Measurements from ENCODE around the gene PIP4K2C.
A peak's percentile ranks its signal among the peaks of the same experiment; 100 is the strongest.

Gene PIP4K2C

DNA sequence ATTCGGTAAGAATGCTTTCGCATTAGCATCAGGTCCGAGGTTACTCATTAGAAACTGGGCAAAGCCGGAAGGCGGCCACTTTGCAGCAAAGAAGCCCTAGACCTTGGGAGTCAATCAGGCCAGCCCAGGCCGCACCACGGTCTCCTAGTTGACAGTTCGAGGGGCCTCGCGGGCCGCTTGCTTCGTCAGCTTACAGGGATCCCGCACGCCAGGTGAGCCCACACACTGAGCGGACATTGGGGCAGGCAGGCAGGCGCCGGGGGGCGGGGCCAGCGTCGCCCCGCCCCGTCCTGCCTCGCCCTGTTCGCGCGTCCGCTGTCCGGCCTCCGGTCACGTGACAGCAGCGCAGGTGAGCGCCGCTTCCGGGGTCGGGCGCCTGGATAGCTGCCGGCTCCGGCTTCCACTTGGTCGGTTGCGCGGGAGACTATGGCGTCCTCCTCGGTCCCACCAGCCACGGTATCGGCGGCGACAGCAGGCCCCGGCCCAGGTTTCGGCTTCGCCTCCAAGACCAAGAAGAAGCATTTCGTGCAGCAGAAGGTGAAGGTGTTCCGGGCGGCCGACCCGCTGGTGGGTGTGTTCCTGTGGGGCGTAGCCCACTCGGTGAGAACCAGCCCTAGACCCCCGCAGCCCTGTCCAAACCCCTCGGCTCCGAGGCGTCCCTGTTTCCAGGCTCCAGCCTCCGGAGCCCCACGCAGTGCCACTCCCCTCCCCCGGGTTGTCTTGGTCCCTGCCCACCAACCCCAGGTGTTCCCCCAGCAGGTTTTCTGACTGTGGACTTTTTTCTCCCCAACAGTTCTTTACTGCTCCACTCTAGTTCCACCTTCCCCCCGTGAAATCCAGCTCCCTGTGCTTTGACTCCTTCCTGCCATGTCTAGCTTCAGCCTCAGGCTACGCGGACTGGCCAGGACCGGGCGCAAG is at the start of gene PIP4K2C:
TSS of gene PIP4K2C (plus strand) at position 329 of the 918 bp plus-strand sequence. CDS start at position 427, 98 bp downstream.
- DNase-seq (ENCODE audit: low read depth) = peak; percentile 44

DNA sequence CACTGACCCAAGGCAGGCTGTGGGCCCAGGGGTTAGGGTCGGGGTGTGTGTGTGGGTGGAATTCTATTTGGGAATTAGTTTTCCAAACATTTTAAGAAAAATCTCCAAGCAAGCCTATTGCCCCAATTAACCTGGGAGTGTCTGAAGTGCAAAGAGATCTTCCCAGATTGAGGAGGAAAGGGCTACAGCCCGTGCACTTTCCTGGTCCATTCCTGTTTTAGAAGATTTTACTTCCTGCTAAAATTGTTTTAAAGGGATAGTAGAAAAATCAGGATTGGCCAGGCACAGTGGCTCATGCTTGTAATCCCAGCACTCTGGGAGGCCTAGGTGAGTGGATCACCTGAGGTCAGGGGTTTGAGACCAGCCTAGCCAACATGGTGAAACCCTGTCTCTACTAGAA is 49.3 kb upstream of the PIP4K2C start:
- no peak for DNase-seq (ENCODE audit: low read depth)

DNA sequence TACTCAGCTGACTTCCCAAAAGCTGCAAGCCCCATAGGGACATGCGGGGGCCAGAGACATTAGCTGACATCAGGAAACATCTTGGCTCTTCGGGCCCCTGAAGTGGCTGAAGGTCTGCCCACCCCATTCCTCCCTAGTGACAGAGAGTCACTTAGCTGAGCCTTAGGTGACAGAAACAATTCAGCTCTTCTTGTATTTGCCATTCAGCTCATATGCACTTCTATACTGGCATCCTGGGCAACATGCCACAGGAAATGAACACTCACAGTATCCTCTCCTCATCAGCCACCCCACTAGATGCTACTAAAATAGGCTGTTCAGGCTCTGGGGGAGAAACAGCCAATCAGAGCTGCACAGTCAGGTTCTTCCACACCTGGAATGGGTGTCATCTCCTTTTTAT is 47.4 kb upstream of the PIP4K2C start:
- DNase-seq (ENCODE audit: low read depth) = no peak

DNA sequence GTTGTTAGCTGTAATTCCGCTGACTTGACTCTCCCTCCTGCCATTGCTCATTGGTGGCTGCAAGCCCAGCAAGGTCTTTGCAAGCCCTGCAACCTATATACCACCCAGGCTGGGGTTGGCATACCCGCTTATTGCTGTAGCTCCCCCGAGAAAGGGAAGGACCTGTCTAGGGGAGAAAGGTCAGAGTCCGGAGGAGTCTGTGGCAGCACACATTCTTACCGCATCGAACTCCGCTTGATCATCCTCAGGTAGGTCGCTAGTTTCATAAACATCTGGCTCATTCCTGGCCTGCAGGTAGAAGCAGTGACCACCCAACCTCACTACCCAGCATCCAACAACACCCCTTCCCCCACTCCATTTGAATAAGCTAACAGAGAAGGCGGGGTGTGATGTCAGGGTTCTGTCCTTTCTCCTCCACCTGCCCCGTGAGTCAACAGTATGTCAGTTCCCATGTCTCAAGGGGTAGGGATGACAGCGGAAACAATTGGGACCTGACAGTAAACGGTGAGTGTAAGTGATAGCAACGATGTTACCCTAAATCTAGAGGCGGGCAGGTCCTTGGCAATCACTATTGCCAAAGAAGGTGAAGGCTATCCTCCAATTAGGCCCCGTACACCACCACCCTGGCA is 45.1 kb upstream of the PIP4K2C start:
- DNase-seq (ENCODE audit: low read depth) = no peak

DNA sequence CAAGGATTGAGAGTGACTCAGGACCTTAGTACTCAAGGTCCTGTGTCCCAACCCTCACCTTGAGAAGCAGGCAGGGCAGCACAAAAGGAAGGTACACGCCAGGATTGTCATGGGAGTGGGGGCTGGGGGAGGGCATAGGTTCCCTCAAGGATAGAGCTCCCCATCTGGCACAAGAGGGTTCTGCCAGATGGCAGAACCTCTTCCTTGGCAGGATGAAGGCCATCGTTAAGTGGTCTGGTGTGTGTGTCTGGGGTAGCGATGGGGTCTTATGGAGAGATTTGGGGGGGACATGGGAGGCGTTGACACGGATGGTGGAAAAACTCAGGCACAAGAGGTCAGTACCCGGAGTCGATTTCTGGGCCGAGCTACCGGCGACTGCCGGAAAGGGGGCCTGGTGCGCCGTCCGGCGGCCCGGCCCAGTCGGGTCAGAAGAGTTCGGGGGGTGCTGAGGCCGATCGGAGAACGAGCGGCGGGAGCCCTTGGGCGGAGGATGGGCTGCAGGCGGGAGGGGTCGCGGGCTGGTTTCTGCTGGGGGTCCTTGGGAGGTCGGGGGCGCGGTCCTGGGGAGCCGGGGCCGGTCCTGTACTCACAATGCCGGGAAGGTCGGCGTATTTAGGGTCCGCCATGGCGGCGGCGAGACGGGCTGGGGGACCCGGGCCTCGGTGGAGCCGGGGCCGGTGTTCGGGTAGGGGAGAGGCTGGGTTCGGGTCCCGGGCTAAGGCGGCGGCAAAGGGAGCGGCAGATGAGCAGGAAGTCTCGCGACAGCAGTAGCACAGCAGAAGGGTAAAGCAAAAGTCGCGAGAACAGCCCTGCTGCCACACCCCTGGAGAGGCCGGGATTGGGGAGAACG is 44.3 kb upstream of the PIP4K2C start, which contains the start of gene DCTN2:
TSS of gene DCTN2 (minus strand) at position 755 of the 850 bp plus-strand sequence. CDS start at position 626, 129 bp downstream.
- DNase-seq (ENCODE audit: low read depth) = peak; percentile 97

DNA sequence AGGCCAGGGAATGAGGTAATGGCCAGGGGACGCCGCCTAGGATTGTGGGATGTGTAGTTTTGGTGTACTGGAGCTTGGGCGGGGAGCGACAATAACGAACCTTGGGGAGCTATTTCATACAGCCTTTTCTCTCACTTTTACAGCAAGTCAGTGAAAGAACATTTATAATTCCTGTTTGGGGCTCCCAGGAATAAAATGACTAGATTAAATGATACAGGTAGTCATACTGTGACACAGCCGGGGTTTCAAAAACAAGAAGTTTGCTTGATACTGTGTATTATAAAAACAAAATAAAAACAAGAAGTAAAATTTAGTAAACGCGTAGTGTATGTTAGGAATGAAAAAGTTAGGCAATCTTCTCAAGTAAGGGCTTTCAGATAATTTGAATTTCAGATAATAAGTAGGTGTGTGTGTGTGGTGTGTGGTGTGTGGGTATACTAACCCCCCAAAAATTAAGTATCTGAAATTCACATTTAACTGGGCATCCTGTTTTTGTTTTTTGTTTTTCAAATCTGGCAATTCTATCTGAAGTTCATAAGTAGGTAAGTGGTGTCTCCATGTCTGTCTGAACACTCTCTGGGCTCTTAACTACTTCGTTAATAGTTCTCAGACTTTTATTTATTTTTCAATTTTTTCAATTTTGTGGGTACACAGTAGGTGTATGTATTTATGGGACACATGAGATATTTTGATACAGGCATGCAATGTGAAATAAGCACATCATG is 43.5 kb upstream of the PIP4K2C start:
- DNase-seq (ENCODE audit: low read depth) = no peak

DNA sequence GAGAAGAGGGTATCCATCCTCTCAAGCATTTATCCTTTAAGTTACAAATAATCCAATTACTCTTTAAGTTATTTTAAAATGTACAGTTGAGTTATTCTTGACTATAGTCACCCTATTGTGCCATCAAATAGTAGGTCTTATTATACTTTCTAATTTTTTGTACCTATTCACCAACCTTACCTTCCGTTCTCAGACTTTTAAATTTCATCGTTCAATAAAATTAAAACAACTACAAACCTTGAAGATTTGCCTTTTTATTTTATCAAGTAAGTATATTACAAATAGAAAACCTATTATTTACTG is 43.0 kb upstream of the PIP4K2C start:
- DNase-seq (ENCODE audit: low read depth) = no peak

DNA sequence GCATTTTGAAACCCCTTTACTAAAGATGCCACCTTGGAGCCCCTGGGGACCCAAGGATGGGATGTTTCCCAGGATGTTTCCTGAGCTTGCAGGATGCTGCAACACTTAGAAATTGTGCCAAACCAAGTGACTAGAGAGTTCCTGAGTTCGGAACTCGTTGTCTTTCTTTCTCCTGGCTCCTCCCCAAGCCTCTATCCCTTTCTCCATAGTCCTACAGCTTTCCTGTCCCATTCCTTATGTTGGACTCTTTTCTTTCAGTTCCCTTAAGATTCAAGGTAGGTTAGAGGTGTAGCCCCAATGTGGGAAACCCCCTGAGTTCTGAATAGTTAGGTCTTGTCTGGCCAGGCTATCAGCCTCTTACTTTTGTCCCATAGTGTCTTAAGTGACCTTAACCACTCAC is 42.5 kb upstream of the PIP4K2C start:
- no peak for DNase-seq (ENCODE audit: low read depth)

DNA sequence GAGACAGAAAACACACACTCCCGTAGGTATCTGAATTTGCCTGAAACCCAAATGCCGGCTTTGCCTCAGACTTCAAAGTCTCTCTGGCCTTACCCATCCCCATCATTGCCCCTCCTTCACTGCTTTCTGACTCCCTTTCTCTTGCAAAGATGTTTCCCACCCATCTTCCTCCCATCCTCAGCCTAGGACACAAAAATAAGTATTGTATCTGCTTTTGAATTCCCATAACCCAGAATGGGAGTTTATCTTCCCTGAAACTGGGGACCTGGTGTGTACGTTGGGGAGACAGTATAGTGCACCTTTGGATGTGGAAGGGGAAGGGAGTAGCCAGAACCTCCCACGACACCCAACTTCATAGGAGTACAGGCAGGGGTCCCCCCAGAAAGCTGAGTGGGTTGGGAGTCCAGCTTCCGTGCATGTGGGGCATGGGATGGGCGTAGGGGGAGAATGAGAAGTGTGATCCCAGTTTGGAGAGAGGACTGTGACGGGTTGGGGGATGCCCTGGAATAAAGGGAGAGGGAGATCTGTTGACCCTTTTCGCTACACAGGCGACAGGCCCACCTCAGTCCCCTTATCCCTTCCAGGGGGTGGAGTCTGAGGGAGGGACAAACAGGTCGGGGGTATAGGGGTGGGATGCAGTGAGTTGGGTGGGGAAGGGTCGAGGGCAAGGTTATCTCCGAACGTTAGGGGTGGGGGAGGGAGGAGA is 41.6 kb upstream of the PIP4K2C start:
- no peak for DNase-seq (ENCODE audit: low read depth)

DNA sequence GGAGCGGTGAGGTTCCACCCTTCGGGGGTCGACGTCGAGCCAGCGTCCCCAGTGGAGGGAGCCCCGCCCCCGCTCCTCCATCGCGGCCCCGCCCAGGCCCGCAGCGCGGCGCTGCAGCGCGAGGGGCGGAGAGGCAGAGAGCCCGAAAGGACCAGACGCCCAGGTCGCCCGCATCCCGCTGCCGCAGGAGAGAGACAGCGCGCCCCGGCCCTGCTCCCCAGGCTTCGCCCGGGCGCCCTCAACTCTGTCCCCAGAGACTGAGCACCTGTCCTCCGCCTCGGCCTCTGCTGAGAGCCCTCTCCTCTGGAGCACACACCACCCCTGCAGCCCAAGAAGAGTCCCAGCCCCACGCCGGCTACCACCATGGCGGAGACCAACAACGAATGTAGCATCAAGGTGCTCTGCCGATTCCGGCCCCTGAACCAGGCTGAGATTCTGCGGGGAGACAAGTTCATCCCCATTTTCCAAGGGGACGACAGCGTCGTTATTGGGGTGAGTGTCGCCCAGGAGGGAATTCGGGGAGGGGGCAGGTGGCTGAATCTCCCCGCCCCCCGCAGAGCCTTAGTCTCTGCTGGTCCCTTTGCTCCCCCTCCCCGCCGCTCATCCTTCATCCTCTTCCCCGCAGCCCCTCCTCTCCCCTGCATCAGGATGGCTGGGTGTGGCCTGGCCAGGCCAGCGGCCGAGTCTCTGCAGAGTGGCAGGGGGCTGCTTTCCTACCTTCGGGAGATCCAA is 40.9 kb upstream of the PIP4K2C start, which contains the start of gene KIF5A:
TSS of gene KIF5A (plus strand) at position 136 of the 732 bp plus-strand sequence. CDS start at position 364, 228 bp downstream.
- no peak for DNase-seq (ENCODE audit: low read depth)

DNA sequence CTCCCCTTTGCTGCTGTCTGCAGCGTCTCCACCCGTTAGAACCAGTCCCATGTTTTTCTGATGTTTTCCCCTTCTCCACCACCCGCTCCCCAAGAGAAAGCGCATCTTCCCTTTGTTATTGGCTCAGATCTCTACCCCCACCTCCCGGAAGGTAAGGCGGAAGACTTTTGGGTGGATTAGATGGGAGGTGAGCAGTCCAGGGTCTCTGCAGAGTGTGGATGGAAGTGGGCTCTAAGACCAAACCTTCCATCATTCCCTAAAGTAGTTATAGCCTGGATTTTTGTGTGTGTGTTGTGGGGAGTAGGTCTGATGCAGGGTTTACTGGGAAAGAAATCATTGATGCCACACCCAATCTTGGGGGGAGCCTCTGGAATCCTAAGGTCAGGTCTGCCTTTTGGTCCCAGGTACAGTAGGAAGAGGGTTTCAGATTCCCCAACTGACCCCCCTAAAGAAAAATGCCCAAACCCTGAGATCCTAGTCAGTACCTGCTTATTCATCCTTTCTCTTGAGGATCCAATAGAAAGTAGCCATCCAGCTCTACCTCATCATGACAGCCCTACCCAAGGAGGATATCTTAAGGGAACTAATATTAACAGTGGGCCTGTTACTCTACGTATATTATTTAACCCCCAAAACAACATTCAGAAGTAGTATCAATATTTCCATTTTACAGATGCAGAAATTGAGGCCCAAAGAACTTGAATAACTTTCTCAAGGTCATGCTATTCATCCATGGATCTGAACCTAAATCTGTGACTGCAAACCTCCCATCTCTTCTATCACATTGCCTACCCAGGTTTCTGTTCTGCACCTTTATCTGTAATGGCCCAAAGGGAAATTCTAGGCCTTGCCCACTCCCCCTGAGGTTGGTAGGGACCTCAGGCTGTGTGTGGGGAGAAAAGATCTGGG is 40.1 kb upstream of the PIP4K2C start:
- DNase-seq (ENCODE audit: low read depth) = no peak

DNA sequence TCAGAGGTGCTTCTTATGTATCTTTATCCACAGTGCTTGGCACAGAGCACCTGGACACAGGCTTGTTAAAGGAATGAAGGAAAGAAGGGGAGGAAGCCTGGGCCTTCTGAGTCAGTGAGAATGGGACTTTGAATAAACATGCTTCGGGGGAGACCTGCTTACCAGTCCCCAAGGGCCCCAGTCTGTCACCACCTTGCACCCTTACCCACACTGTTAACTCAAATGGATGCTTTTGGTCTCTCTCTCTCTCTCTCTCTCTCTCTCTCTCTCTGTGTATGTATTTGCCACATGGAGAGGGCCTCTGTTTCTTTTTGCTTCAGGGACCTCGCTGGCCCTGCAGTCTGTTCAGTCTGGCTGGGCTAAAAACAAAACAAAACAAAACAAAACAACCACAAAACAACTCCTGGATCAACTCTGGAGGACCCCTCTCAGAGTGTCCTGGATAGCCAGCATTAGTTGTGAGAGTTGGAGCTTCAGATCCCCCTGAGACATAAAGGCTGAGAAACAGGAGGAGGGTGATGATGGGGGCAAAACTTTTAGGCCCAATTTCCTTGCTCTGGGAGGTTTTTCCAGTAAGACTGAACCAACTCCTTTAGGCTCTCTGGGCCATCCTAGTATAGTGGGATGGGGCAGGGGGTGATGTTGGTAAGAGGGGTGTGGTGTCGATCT is 39.2 kb upstream of the PIP4K2C start:
- DNase-seq (ENCODE audit: low read depth) = no peak

DNA sequence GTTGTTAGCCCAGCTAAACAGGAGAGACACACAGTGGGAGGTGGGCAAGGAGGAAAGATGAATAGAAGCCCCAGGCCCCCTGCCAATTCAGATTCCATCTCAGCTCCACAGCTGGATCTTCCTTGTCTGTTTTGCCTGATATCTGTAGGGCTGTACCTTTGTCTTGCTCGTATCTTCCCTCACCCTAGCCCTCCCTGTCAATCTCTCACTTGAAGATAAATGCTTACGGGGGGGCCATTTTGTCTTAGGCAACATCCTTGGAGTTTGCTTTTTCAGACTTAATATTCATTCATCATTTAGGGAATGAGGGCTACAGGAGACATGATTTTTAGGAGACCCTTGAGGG is 38.7 kb upstream of the PIP4K2C start:
- no peak for DNase-seq (ENCODE audit: low read depth)

DNA sequence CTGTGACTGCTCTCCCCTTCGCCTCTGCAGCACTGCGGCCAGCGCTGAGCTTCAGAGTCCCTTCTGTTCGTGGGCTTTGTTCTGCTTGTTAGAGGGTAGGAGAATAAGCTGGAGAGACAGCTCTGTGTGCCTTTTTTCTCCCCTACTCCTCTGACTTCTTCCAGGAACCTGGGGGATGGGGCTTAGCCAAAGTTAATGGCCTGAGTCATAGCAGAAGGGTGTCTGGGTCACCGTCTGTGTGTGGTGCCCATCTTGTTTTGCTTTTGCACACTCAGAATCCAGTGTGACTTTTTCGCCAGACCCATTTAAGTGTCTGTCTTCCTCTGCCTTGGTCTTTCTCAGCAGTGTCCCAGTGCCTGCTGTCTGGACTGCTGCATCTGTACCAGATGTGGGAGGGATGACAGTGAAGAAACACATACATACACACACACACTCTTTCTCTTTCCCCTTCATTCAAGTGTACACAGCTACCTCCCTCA is 38.1 kb upstream of the PIP4K2C start:
- DNase-seq (ENCODE audit: low read depth) = peak; percentile 16

DNA sequence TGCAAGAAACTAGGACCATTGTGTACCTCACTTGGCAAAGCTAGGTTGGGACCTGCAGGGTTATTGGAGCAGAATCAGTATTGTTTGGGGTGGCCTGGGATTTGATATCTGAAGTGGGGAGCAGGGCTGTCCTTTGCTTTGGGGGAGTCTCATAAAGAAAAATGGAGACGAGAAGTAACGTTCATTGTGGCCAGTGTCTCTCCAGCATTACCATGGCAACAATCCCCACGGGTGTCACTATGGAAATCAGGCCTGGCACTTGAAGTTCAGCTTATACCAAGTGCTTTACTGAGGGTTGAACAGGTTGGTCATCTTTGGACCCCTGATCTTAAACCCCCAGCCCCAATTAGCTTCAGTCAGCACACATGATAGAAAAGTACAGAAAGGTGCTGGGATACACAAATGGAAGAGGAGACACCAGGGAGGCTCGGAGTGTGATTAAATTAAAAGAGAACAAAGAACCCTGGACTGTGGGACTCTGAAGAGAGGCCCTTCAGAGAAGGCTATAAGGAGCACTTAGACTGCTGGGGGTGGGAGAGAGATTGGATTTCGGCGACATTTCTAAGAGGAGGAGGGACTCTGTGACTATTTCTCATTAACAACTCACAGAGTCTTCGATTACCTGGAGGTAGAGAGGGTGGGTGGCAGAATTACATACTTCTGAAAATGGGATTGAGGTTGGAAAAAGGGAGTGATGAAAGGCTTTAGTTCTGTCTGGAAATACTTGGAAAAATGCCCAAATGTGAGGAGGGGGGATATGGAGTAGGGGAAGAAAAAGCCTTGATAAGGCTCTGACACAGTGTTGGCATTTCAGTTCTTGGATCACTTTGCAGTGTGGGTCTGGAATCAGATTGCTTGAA is 37.4 kb upstream of the PIP4K2C start:
- DNase-seq (ENCODE audit: low read depth) = no peak

DNA sequence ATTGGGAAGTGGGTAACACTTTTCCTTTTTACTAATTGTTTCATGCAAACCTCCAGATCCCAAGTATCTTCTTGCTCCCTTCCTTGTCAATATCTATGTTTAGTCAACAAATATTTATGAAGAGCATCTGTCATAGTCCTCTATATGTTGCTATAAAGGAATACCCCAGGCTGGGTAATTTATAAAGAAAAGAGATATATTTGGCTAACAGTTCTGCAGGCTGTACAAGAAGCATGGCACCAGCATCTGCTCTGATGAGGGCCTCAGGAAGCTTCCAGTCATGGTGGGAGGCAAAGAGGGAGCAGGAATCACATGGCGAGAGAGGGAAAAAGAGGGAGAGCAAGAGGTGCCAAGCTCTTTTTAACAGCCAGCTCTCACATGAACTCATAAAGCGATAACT is 36.5 kb upstream of the PIP4K2C start:
- DNase-seq (ENCODE audit: low read depth) = no peak

DNA sequence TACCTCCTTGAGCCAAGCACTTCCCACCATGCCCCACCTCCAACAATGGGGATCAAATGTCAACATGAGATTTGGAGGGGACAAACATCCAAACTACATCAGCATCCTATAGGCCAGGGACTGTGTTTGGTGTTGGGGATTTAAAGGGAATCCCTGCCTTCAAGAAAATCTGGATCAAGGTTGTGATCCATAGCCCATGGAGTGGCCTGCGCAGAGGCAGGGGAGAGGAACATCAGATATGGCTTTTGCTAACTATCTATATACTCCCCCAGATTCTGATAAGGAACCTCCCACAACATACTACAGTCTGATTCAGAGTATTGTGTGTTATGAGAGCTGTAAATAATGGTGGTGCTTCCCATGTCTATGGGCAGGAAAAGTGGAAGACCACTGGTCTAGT is 36.1 kb upstream of the PIP4K2C start:
- no peak for DNase-seq (ENCODE audit: low read depth)

DNA sequence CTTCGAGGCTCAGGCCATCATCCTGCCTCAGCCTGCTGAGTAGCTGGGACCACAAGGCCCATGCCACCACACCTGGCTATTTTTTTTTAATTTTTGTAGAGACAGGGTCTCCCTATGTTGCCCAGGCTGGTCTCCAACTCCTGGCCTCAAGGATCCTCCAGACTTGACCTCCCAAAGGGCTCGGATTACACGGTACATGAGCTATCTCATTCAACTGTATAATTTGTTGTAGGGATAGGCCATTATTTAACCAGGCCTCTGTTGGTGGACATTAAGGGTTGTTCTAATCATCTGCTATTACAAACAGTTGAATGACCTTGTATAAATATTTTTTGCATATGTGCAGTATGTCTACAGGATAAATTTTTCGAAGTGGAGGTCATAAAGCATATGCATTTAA is 32.1 kb upstream of the PIP4K2C start:
- DNase-seq (ENCODE audit: low read depth) = no peak

Measured in iris pigment epithelial cell (primary cell).